Activated naive CD8-positive, alpha-beta T cell treated with anti-CD3 and anti-CD28 coated beads, Interleukin-2, amount 10 ng/mL, durations not matched to agents 7 days and 5 days (primary cell): ENCODE data around the gene BATF. TPM values are rescaled to one million over a fixed set of nuclear protein-coding genes. Genes with fewer than 3 reads are reported as not detected.
"Not testable (repeated sequence)": the region's sequence is repeated elsewhere in the genome, so short reads cannot be mapped to it uniquely, and the experiment has no call there.

Experiments
- ATAC-seq: fragments of 150-1000 bp; cut with Tn5 transposase; one replicate; pipeline ENCODE4 v1.10.0; 2021; ENCODE audit warnings: low read depth, moderate library complexity
- POLR2A ChIA-PET: fragments of 350-600 bp; sonication (Branson Sonifier 250); formaldehyde crosslinking; loops from one replicate; lab custom pipeline; 2021; ENCODE audit warnings: antibody characterized with exemption; lab: Charles Lee
- DNase-seq: peaks from one replicate; pipeline ENCODE4 v3.0.0; 2021
- H3K27ac Mint-ChIP-seq: one replicate; pipeline ENCODE4 v1.8.0; 2022; ENCODE audit warnings: mild to moderate bottlenecking, mixed read lengths
- H3K27me3 Mint-ChIP-seq: one replicate; pipeline ENCODE4 v1.8.0; 2022; ENCODE audit warnings: mild to moderate bottlenecking, moderate library complexity, mixed read lengths
- H3K36me3 Mint-ChIP-seq: one replicate; pipeline ENCODE4 v1.8.0; 2021; ENCODE audit warnings: mild to moderate bottlenecking, mixed read lengths
- H3K4me1 Mint-ChIP-seq: one replicate; pipeline ENCODE4 v1.8.0; 2021; ENCODE audit warnings: mixed read lengths
- H3K4me3 Mint-ChIP-seq: one replicate; pipeline ENCODE4 v1.8.0; 2022; ENCODE audit warnings: mild to moderate bottlenecking, moderate library complexity, mixed read lengths
- H3K9me3 Mint-ChIP-seq: one replicate; pipeline ENCODE4 v1.8.0; 2021; ENCODE audit warnings: mixed read lengths
- total RNA-seq, 2 experiments: library from RNA; stranded (reverse); gene quantifications; one replicate each; pipeline ENCODE4 v1.2.3, GENCODE V29; 2021

BATF gene, protein sequence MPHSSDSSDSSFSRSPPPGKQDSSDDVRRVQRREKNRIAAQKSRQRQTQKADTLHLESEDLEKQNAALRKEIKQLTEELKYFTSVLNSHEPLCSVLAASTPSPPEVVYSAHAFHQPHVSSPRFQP
- total RNA-seq = 10 to 100 TPM; 31.3 to 34.1 TPM

- POLR2A ChIA-PET = interaction anchor here (0.5 to 3.1 kb wide), 13 partner anchors 8 to 307 kb away, joined by 3 to 44 read pairs (median 5); partner anchors contain the start of genes ERG28 and TTLL5
These were observed at the start of gene BATF for GRCh38 chr14:75522224-75522982. Gene BATF (plus strand): TSS chr14:75522469. CDS start chr14:75522683, 214 bp downstream.

GRCh38 chr14:75474127-75474526 is 48.1 kb upstream of the BATF start:
- H3K9me3 Mint-ChIP-seq, H3K4me1 Mint-ChIP-seq, H3K27ac Mint-ChIP-seq, H3K27me3 Mint-ChIP-seq, POLR2A ChIA-PET, ATAC-seq, H3K4me3 Mint-ChIP-seq, H3K36me3 Mint-ChIP-seq: not testable (repeated sequence)
- DNase-seq = peak; percentile 5

More at GRCh38 chr14:75522224-75522982, at the start of gene BATF:
- peak within 1 kb of the TSS; percentile 98 for H3K4me3 Mint-ChIP-seq
- H3K36me3 Mint-ChIP-seq = peaks cover 30% of the 10 kb centered on the region
- peaks cover 47% of the 10 kb centered on the region for H3K4me1 Mint-ChIP-seq
- ATAC-seq (peak; percentile 72), DNase-seq (peak; percentile 78)
- no peaks in the 10 kb centered on the region for H3K27me3 Mint-ChIP-seq
- no peaks in the 10 kb centered on the region for H3K9me3 Mint-ChIP-seq
- H3K27ac Mint-ChIP-seq = peak within 1 kb of the TSS; percentile 98

- Mint-ChIP-seq H3K4me1 (peaks cover 3% of the 10 kb centered on the region), H3K27ac (no peak overlapping the region), H3K27me3 (no peaks in the 10 kb centered on the region), H3K9me3 (no peaks in the 10 kb centered on the region), H3K4me3 (no peak overlapping the region), H3K36me3 (no peaks in the 10 kb centered on the region)
- ATAC-seq = no peak
- POLR2A ChIA-PET = interaction anchor here (0.7 kb wide), 1 partner anchor 162 kb away, joined by 3 read pairs; no protein-coding TSS in a partner anchor
- no peak for DNase-seq
These were observed 45.8 kb upstream of the BATF start for GRCh38 chr14:75476274-75476995.

- no peaks in the 10 kb centered on the region for H3K9me3 Mint-ChIP-seq
- POLR2A ChIA-PET = interaction anchor here (0.6 kb wide), 1 partner anchor 254 kb away, joined by 4 read pairs; no protein-coding TSS in a partner anchor
- H3K27ac Mint-ChIP-seq = no peak overlapping the region
- no peak overlapping the region for H3K4me3 Mint-ChIP-seq
- H3K27me3 Mint-ChIP-seq = peaks cover 3% of the 10 kb centered on the region
- ATAC-seq = no peak
- peaks cover 2% of the 10 kb centered on the region for H3K4me1 Mint-ChIP-seq
- DNase-seq = no peak
- H3K36me3 Mint-ChIP-seq = no peaks in the 10 kb centered on the region
These were observed 44.4 kb upstream of the BATF start for GRCh38 chr14:75477881-75478280.

- Mint-ChIP-seq H3K36me3 (no peaks in the 10 kb centered on the region), H3K27ac (no peak overlapping the region), H3K4me1 (peaks cover 2% of the 10 kb centered on the region), H3K9me3 (no peaks in the 10 kb centered on the region), H3K27me3 (peaks cover 4% of the 10 kb centered on the region), H3K4me3 (no peak overlapping the region)
- DNase-seq = no peak
- ATAC-seq = no peak
- POLR2A ChIA-PET = interaction anchor here (0.7 kb wide), 1 partner anchor 165 kb away, joined by 3 read pairs; no protein-coding TSS in a partner anchor
These were observed 42.3 kb upstream of the BATF start for GRCh38 chr14:75479770-75480600.

- POLR2A ChIA-PET = interaction anchor here (0.6 kb wide), 1 partner anchor 376 kb away, joined by 4 read pairs; no protein-coding TSS in a partner anchor
- H3K27me3 Mint-ChIP-seq = peaks cover 4% of the 10 kb centered on the region
- H3K4me1 Mint-ChIP-seq = peaks cover 13% of the 10 kb centered on the region
- DNase-seq (no peak), ATAC-seq (no peak)
- no peaks in the 10 kb centered on the region for H3K36me3 Mint-ChIP-seq
- H3K9me3 Mint-ChIP-seq = peaks cover 2% of the 10 kb centered on the region
- H3K27ac Mint-ChIP-seq = no peak overlapping the region
- H3K4me3 Mint-ChIP-seq = no peak overlapping the region
These were observed 39.9 kb upstream of the BATF start for GRCh38 chr14:75482366-75482765.

DNA sequence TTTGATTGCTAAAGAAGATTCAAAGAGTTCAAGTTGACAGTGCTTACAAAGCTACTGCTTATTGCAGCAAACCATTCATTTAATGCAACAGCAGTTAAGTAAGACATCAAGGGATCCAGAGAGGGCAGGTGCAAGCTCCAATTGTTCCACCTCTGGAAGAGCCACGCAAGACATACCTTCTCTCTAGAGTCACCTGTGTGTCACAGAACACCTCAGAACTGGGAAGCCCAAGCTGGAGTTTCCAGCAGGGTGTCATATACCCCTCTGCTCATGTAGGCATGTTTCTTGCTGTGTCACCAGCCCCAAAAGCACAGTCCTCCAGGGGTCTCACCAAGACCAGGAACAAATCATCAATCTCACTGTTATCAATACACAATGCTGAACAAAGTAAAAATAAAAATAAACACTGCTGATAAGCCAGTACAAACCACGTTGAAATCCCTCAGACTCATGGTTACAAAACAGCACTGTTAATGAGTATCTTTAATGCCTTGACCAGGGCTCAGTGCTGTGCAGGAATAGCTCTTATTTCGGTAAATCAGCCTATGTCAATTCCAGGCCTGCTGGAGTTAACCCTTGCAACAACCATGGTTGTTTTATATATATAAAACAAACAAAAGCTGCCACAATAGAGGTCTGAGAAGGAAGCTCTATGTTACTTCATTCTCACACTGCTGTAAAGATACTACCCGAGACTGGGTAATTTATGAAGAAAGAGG is 37.4 kb upstream of the BATF start:
- no peak for DNase-seq
- Mint-ChIP-seq H3K4me3 (no peak overlapping the region), H3K36me3 (no peaks in the 10 kb centered on the region), H3K4me1 (peaks cover 19% of the 10 kb centered on the region), H3K27me3 (peaks cover 4% of the 10 kb centered on the region), H3K27ac (no peak overlapping the region), H3K9me3 (peaks cover 2% of the 10 kb centered on the region)
- POLR2A ChIA-PET = no interaction called here
- ATAC-seq = no peak

DNA sequence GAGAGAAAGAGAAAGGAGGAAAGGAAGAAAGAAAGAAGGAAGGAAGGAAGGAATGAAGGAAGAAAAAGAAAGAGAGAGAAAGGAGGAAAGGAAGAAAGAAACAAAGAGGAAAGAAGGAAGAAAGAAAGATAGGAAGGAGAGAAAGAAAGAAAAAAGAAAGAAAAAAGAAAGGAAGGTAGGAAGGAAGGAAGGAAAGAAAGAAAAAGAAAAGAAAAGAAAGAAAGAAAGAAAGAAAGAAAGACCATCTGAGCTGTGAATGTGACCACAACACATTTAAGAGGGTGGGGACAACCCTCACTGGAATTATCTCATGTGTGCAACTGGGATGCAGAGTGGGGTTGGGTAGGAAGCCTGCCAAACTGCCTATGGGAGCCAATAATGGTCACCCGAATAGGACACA is 36.0 kb upstream of the BATF start:
- Mint-ChIP-seq H3K9me3 (peaks cover 2% of the 10 kb centered on the region), H3K4me3 (no peak overlapping the region), H3K4me1 (peaks cover 19% of the 10 kb centered on the region), H3K27me3 (peaks cover 8% of the 10 kb centered on the region), H3K27ac (peak overlapping the region; percentile 13), H3K36me3 (no peaks in the 10 kb centered on the region)
- ATAC-seq = no peak
- POLR2A ChIA-PET = interaction anchor here (0.6 kb wide), 1 partner anchor 149 kb away, joined by 3 read pairs; no protein-coding TSS in a partner anchor
- DNase-seq = no peak

- Mint-ChIP-seq H3K4me1 (peaks cover 19% of the 10 kb centered on the region), H3K4me3 (peak overlapping the region; percentile 35), H3K27me3 (peaks cover 5% of the 10 kb centered on the region), H3K36me3 (no peaks in the 10 kb centered on the region), H3K9me3 (peaks cover 2% of the 10 kb centered on the region), H3K27ac (peak overlapping the region; percentile 69)
- no peak for DNase-seq
- ATAC-seq = peak; percentile 82
- POLR2A ChIA-PET = interaction anchor here (1.0 to 2.7 kb wide), 2 partner anchors 34 to 68 kb away, joined by 3 to 8 read pairs; no protein-coding TSS in a partner anchor
These were observed 35.1 kb upstream of the BATF start for GRCh38 chr14:75487155-75487671.

DNA sequence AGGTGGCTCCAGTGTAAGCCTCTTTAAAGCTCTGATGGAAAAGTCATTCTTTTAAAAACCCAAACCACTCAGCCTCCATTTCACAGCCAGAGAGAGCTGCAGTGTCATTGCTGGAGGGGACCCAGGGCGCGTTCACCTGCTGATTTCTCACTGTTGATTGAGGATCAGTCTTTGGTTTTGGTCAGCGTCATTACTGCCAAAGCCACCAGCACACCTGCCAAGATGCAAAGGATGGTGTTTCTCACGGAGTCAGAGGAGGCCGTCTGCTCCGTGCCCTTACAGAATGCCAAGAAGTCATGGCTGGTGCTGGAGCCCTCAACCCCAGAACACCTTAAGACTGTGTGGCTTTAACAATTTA is 32.8 kb upstream of the BATF start:
- Mint-ChIP-seq H3K27me3 (peaks cover 3% of the 10 kb centered on the region), H3K4me3 (no peak overlapping the region), H3K27ac (peak overlapping the region; percentile 46), H3K4me1 (peaks cover 19% of the 10 kb centered on the region), H3K36me3 (no peaks in the 10 kb centered on the region), H3K9me3 (peaks cover 2% of the 10 kb centered on the region)
- DNase-seq (no peak), ATAC-seq (no peak)
- POLR2A ChIA-PET = interaction anchor here (1.2 to 2.7 kb wide), 4 partner anchors 33 to 181 kb away, joined by 3 to 8 read pairs (median 5); partner anchors contain the start of gene BATF

DNA sequence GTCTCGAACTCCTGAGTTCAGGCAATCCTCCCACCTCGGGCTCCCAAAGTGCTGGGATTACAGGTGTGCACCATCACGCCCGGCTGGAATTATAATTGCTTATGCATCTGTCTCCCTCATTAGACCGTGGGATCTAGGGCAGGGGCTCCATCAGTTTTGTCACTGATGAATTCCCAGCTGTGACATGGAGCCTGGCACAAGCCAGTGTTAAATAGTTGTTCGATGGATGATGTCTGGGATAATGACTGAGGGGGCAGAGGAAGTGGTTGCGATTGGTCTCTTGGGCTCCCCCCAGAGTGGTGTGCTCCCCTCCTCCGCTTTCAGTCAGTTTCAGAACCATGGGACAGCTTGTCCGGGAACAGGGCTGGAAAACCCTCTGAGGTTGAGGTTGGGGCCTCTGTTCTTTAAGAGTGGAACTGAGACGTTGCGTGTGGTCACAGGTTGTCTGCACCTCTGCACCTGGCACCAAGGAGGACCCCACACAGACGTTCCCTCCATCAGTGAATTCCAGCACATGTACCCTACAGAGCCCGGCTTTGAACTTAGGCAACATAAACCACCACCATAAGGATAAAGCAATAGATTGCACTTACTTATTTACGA is 30.8 kb upstream of the BATF start:
- Mint-ChIP-seq H3K4me1 (peaks cover 21% of the 10 kb centered on the region), H3K36me3 (no peaks in the 10 kb centered on the region), H3K27me3 (peaks cover 3% of the 10 kb centered on the region), H3K4me3 (no peak overlapping the region), H3K27ac (no peak overlapping the region), H3K9me3 (no peaks in the 10 kb centered on the region)
- POLR2A ChIA-PET = interaction anchor here (1.0 kb wide), 1 partner anchor 233 kb away, joined by 3 read pairs; no protein-coding TSS in a partner anchor
- no peak for DNase-seq
- no peak for ATAC-seq
